Stimulated activated effector memory CD8-positive, alpha-beta T cell treated with anti-CD3 and anti-CD28 coated beads, Interleukin-12 subunit alpha, Interleukin-12 subunit beta, amount 100 ng/mL, for 72 hours (primary cell): ENCODE results near the gene DHX34.
A peak's percentile ranks its signal among the peaks of the same experiment; 100 is the strongest.
"Not testable (repeated sequence)": the region's sequence is repeated elsewhere in the genome, so short reads cannot be mapped to it uniquely, and the experiment has no call there.

Source experiments
- ATAC-seq: fragments of 150-1000 bp; cut with Tn5 transposase; 2 replicates; pipeline ENCODE4 v1.10.0; 2021
- DNase-seq, 2 donors: peaks; one replicate each; pipeline ENCODE4 v3.0.0; 2021 to 2022; ENCODE audit warnings: low spot score in 2 of 2
- H3K27ac Mint-ChIP-seq: one replicate; pipeline ENCODE4 v1.8.0; 2022; ENCODE audit warnings: mild to moderate bottlenecking, mixed read lengths
- H3K36me3 Mint-ChIP-seq: one replicate; pipeline ENCODE4 v1.8.0; 2022; ENCODE audit warnings: mild to moderate bottlenecking, mixed read lengths
- H3K4me1 Mint-ChIP-seq: one replicate; pipeline ENCODE4 v1.8.0; 2022; ENCODE audit warnings: mixed read lengths
- H3K4me3 Mint-ChIP-seq: one replicate; pipeline ENCODE4 v1.8.0; 2022; ENCODE audit warnings: mild to moderate bottlenecking, mixed read lengths
- H3K9me3 Mint-ChIP-seq: one replicate; pipeline ENCODE4 v1.8.0; 2022; ENCODE audit warnings: mixed read lengths

DHX34 gene

DNA sequence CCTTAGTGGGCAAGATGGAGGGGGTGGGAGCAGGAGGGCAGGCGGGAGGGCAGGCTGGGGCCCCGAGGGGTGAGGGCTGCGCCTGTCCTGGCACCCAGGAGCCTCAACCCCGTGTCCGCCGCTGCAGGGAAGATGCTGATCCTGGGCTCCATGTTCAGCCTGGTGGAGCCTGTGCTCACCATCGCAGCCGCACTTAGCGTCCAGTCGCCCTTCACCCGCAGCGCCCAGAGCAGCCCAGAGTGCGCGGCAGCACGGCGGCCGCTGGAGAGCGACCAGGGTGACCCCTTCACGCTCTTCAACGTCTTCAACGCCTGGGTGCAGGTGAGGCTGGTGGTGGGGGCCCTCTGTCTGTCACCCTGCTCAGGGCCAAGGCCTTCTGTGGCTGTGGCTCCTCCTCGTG lies 23.5 kb downstream of the DHX34 start:
- Mint-ChIP-seq H3K36me3 (peaks cover 66% of the 10 kb centered on the region), H3K27ac (no peak overlapping the region), H3K4me1 (no peaks in the 10 kb centered on the region), H3K4me3 (no peak overlapping the region), H3K9me3 (no peaks in the 10 kb centered on the region)
- no peak for DNase-seq
- ATAC-seq, result no peak

DNA sequence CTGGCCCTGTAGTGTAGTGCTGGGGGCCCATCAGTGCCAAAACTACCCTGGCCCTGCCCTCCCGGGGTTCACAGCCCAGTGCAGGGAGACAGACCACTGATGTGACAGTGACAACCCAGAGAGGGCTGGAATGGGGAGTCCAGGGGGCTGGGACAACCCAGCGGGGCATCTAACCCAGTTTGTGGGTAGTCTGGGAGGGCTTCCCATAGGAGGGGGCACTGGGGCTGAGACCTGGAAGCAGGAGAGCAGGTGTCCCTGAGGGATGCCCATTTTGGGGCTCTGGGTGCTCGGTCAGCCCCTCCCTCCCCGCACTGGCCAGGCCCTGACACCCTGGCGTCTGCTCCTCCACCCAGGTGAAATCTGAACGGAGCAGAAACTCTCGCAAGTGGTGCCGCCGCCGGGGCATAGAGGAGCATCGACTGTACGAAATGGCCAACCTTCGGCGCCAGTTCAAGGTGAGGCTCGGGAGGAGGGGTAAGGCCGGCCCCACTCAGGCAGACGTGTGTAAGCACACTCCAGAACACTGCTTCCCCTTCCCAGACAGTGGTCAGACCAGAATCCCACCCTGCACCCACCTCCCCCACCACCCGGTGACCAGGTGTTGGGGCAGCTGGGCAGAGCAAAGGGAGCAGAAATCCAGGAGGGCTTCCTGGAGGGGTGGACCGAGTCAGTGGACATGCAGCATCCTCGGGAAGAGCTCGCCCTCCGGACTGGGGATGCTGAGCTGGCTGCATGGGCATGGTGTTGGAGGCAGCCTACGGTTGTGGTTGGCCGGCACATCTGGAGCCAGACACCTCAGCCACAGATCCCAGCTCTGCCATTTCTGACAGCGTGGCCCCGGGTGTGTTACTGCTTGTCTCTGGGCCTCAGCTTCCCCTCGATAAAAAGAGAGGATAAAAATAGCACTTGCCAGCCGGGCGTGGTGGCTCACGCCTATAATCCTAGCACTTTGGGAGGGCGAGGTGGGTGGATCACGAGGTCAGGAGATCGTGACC lies 24.4 kb downstream of the DHX34 start:
- Mint-ChIP-seq H3K9me3 (no peaks in the 10 kb centered on the region), H3K36me3 (peaks cover 64% of the 10 kb centered on the region), H3K27ac (no peak overlapping the region), H3K4me3 (no peak overlapping the region), H3K4me1 (no peaks in the 10 kb centered on the region)
- no peak for DNase-seq
- ATAC-seq, result no peak

- Mint-ChIP-seq H3K27ac (no peak overlapping the region), H3K4me1 (peaks cover 3% of the 10 kb centered on the region), H3K9me3 (no peaks in the 10 kb centered on the region), H3K4me3 (no peak overlapping the region), H3K36me3 (peaks cover 60% of the 10 kb centered on the region)
- ATAC-seq, result no peak
- DNase-seq, result no peak
Observed at GRCh38 chr19:47374876-47375693, 26.0 kb downstream of the DHX34 start.

DNA sequence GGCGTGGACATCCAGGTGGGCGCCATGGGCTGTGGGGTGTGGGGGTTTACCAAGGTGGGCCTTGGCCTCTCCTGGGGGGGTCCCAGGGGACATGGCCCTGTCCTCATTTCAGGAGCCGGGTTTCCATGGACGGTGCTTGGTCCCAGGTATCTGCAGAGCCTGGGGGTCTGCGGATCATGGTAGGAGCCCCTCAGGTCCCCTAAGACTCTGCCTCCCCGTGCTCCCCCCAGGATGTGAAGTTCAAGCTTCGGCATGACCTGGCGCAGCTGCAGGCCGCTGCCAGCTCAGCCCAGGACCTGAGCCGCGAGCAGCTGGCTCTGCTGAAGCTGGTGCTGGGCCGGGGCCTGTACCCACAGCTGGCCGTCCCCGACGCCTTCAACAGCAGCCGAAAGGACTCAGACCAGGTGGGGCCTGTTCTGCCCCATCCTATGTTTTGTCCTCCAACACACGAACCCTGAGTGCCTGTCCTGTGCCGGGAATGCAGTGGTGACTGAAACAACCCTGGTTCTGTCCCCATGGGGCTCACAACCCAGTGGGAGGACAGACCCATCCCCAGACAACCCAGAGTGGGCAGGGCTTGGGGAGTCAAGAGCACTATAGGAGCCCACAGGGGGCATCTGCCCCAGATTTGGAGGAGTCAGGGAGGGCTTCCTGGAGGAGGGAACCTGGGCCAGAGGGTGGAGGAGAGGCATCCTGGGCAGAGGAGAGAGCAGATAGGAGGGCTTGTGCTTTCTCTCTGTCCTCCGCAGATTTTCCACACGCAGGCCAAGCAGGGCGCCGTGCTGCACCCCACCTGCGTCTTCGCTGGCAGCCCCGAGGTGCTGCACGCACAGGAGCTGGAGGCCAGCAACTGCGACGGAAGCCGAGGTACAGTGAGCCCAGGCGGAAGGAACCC lies 26.8 kb downstream of the DHX34 start:
- no peak overlapping the region for H3K4me3 Mint-ChIP-seq
- peaks cover 60% of the 10 kb centered on the region for H3K36me3 Mint-ChIP-seq
- peak overlapping the region; percentile 37 for H3K27ac Mint-ChIP-seq
- DNase-seq (no peak), ATAC-seq (no peak)
- peaks cover 12% of the 10 kb centered on the region for H3K4me1 Mint-ChIP-seq
- no peaks in the 10 kb centered on the region for H3K9me3 Mint-ChIP-seq

DNA sequence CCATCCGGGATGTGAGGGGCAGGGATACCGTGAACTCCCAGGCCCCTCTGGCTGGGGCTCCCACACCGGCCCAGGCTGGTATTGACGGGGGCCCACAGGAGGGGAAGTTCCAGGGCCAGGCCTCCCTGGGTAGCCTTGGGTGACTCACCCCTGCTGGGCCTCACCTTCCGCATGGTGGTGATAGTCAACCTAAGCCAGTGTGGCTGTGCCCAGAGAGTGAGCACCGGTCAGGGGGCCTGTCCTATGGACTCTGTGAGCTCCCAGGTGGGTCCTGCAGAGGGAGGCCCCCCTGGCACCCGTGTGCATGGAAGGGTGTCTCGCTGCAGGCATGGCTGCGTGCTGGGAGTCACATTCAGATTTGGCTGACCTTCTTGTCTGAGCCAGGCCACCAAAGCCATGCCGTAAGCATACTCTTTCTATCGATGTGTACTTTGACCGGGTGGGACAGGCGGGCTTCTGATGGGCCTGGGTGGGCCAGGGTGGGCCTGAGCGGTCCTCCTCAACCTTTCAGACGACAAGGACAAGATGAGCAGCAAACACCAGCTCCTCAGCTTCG lies 27.6 kb downstream of the DHX34 start:
- DNase-seq, result no peak
- H3K4me1 Mint-ChIP-seq, result peaks cover 19% of the 10 kb centered on the region
- H3K36me3 Mint-ChIP-seq, result peaks cover 67% of the 10 kb centered on the region
- no peaks in the 10 kb centered on the region for H3K9me3 Mint-ChIP-seq
- H3K27ac Mint-ChIP-seq, result no peak overlapping the region
- no peak overlapping the region for H3K4me3 Mint-ChIP-seq
- ATAC-seq, result no peak

DNA sequence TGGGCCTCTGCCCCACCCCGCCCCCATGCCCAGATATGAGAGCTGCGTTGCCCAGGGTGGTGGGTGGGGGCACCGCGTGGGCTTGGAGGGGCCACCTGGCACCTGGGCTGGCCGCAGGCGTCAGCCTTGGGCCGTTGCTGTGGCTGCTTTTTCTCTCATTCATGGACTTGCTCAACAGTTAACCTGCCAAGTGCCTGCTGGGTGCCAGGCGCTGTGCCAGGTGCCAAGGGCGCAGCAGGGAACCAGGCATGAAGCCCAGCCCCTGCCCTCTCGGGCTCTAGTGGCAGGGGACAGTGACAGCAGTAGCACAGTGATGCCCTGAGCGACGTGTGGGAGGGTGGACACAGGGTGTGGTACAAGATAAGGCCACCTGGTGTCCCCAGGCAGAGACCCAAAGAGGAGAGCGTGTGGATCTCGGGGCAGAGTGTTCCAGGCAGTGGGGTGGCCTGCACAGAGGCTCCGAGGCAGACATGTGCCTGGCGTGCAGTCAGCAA lies 28.1 kb downstream of the DHX34 start:
- DNase-seq, result no peak
- Mint-ChIP-seq H3K9me3 (no peaks in the 10 kb centered on the region), H3K4me1 (peaks cover 25% of the 10 kb centered on the region), H3K27ac (no peak overlapping the region), H3K36me3 (peaks cover 67% of the 10 kb centered on the region), H3K4me3 (no peak overlapping the region)
- no peak for ATAC-seq

- no peak overlapping the region for H3K4me3 Mint-ChIP-seq
- H3K27ac Mint-ChIP-seq, result no peak overlapping the region
- H3K9me3 Mint-ChIP-seq, result no peaks in the 10 kb centered on the region
Observed at GRCh38 chr19:47377801-47378200, 28.7 kb downstream of the DHX34 start.

GRCh38 chr19:47378246-47378645 lies 29.1 kb downstream of the DHX34 start:
- H3K4me3 Mint-ChIP-seq, result no peak overlapping the region
- H3K9me3 Mint-ChIP-seq, result no peaks in the 10 kb centered on the region
- ATAC-seq (no peak), DNase-seq (no peak)
- H3K4me1 Mint-ChIP-seq, result peaks cover 34% of the 10 kb centered on the region
- peaks cover 68% of the 10 kb centered on the region for H3K36me3 Mint-ChIP-seq
- H3K27ac Mint-ChIP-seq, result no peak overlapping the region

More at GRCh38 chr19:47377801-47378200, 28.7 kb downstream of the DHX34 start:
- Mint-ChIP-seq H3K4me1 (peaks cover 29% of the 10 kb centered on the region), H3K36me3 (peaks cover 71% of the 10 kb centered on the region)
- ATAC-seq, result no peak
- no peak for DNase-seq

DNA sequence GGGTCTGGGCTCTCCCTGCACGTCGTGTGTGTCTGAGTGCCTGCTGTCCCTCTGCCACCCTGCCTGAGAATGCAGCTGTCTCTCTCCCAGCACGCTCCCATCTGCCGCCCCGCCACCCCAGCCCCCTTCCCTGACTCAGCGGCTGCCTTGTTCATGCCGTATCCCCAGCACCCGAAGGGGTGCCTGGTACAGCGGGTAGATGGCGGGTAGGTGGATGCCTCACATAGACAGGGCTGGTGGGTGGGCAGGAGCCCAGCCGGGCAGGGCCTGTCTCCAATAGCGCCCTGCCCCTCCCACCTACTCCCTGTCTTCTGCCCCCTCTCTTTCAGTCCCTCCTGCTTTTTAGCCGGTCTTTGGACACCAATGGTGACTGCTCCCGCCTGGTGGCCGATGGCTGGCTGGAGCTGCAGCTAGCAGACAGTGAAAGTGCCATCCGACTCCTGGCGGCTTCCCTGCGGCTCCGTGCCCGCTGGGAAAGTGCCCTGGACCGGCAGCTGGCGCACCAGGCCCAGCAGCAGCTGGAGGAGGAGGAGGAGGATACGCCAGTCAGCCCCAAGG lies 30.3 kb downstream of the DHX34 start:
- Mint-ChIP-seq H3K4me3 (no peak overlapping the region), H3K9me3 (no peaks in the 10 kb centered on the region), H3K4me1 (peaks cover 38% of the 10 kb centered on the region), H3K27ac (no peak overlapping the region), H3K36me3 (peaks cover 56% of the 10 kb centered on the region)
- ATAC-seq (no peak), DNase-seq (no peak)

DNA sequence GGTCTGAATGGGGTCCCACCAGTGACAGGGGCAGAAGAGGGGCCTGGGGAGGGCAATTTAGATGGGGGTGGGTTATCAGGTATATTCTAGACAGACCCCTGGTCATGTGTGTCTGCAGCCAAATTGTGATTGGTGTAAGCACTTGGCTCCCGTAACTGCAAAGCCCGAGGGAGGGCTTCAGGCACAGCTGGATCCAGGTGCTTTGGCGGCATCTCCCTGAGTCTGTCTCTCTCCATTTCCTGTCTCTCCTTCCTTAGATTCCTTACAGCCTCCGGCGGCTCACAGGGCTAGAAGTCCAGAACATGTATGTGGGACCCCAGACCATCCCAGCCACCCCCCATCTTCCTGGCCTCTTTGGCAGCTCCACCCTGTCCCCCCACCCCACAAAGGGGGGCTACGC lies 31.4 kb downstream of the DHX34 start:
- ATAC-seq (no peak), DNase-seq (no peak)
- H3K36me3 Mint-ChIP-seq, result peaks cover 48% of the 10 kb centered on the region
- H3K4me3 Mint-ChIP-seq, result no peak overlapping the region
- peak overlapping the region; percentile 29 for H3K27ac Mint-ChIP-seq
- H3K4me1 Mint-ChIP-seq, result peaks cover 38% of the 10 kb centered on the region
- no peaks in the 10 kb centered on the region for H3K9me3 Mint-ChIP-seq

DNA sequence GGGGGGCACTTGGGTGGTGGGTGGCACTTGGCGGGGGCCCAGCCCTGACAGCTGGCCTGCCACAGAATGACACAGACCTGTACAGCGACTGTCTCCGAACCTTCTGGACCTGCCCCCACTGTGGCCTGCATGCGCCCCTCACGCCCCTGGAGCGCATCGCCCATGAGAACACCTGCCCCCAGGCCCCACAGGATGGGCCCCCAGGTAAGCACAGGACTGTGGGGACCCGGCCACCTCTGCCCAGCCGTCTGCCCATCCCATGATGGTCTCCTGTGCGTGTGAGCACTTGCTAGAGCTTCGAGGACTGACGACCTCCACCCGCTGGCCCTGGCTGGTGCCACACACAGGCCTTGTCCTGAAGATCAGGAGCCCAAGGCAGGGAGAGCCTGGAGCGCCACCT lies 32.0 kb downstream of the DHX34 start:
- Mint-ChIP-seq H3K9me3 (no peaks in the 10 kb centered on the region), H3K36me3 (peaks cover 45% of the 10 kb centered on the region), H3K4me1 (peaks cover 38% of the 10 kb centered on the region), H3K4me3 (no peak overlapping the region), H3K27ac (peak overlapping the region; percentile 92)
- ATAC-seq, result no peak
- DNase-seq, result no peak

GRCh38 chr19:47381653-47382279 lies 32.7 kb downstream of the DHX34 start:
- Mint-ChIP-seq H3K4me1 (peaks cover 38% of the 10 kb centered on the region), H3K27ac (peak overlapping the region; percentile 92), H3K4me3 (no peak overlapping the region), H3K9me3 (no peaks in the 10 kb centered on the region), H3K36me3 (peaks cover 42% of the 10 kb centered on the region)
- DNase-seq (peak in 1 of 2 donors; percentile 53), ATAC-seq (peak; percentile 58)

- H3K4me3 Mint-ChIP-seq, H3K27ac Mint-ChIP-seq, ATAC-seq, DNase-seq, H3K9me3 Mint-ChIP-seq: not testable (repeated sequence)
- H3K36me3 Mint-ChIP-seq, result peaks cover 34% of the 10 kb centered on the region
- H3K4me1 Mint-ChIP-seq, result peaks cover 38% of the 10 kb centered on the region
Observed at GRCh38 chr19:47383890-47384289, 34.8 kb downstream of the DHX34 start.

DNA sequence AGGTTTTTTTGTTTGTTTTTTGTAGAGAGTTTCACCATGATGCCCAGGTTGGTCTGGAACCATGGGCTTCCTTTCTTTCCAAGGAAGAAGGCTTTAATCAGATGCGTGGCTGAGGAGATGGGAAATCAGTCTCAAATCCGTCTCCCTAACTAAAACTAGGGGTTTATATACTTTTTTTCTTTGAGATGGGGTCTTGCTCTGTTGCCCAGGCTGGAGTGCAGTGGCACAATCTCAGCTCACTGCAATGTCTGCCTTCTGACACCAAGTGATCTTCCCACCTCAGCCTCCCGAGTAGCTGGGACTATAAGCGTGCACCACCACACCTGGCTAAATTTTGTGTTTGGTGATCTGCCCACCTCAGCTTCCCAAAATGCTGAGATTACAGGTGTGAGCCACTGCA lies 35.4 kb downstream of the DHX34 start:
- not testable (repeated sequence) for H3K27ac Mint-ChIP-seq, DNase-seq, ATAC-seq, H3K9me3 Mint-ChIP-seq, H3K4me3 Mint-ChIP-seq
- Mint-ChIP-seq H3K36me3 (peaks cover 30% of the 10 kb centered on the region), H3K4me1 (peaks cover 38% of the 10 kb centered on the region)
